HL-60 (cell line): ENCODE results near the gene CTSS.

Source experiments
- DNase-seq, 2 experiments: peaks; one replicate each; pipeline ENCODE4 v3.0.0-alpha.2; 2010 to 2020; ENCODE audit warnings: low read depth in 1 of 2, low spot score in 1 of 2
- H3K27ac ChIP-seq: fragments of 250-450 bp; sonication (Bioruptor Pico); replicated peaks from 2 replicates; pipeline ENCODE4 v1.5.1; 2020; ENCODE audit warnings: mild to moderate bottlenecking, moderate library complexity
- H3K27me3 ChIP-seq: fragments of 250-450 bp; sonication (Bioruptor Pico); 2 replicates; pipeline ENCODE4 v1.5.1; 2021; ENCODE audit warnings: mild to moderate bottlenecking, moderate library complexity; ENCODE audit not compliant: insufficient read depth, poor library complexity, severe bottlenecking
- H3K4me3 ChIP-seq: replicated peaks from 2 replicates; pipeline ENCODE4 v1.5.1; 2011; ENCODE audit warnings: mild to moderate bottlenecking, control low read depth, low read length; ENCODE audit not compliant: insufficient read depth
- GABPA ChIP-seq: IDR thresholded peaks from 2 replicates; pipeline ENCODE4 v1.6.1; 2012; ENCODE audit warnings: low read depth
- POLR2AphosphoS5 ChIP-seq: IDR thresholded peaks from 2 replicates; pipeline ENCODE4 v1.6.1; 2012; ENCODE audit warnings: low read depth
- SPI1 ChIP-seq: IDR thresholded peaks from 2 replicates; pipeline ENCODE4 v1.6.1; 2012; ENCODE audit warnings: low read depth, mild to moderate bottlenecking, borderline replicate concordance
- TF ChIP-seq, protein P1 (sequence below): IDR thresholded peaks from 2 replicates; pipeline ENCODE4 v1.6.1; 2012; ENCODE audit warnings: low read depth; ENCODE audit not compliant: insufficient replicate concordance
- TF ChIP-seq, protein P2 (sequence below): IDR thresholded peaks from one replicate; pipeline ENCODE4 v1.5.1; 2011; ENCODE audit warnings: low read length, control low read depth, inconsistent platforms; ENCODE audit not compliant: insufficient read depth

CTSS gene

DNA sequence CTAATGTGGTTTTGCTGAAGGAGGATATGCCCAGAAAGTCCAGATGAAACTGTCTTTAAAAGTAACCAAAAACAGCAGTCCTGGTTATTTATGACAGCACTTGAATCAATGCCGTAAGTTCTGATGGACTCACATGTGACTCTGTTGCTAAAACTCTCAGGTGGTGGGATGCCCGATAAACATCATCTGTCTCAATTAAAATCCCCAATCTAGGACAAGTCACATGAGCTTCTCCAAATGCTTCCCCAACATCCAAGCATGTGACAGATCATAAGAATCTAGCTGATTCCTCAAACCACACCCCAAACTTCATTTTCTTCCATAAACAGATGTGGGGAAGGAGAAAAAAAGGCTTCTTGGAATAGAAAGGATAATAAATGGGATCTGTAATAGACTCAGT is 43.3 kb upstream of the CTSS start:
- H3K27me3 ChIP-seq: no peaks in the 10 kb centered on the region
- TF ChIP-seq SPI1 (no peak), GABPA (no peak), POLR2AphosphoS5 (no peak)
- TF ChIP-seq, protein P1, sequence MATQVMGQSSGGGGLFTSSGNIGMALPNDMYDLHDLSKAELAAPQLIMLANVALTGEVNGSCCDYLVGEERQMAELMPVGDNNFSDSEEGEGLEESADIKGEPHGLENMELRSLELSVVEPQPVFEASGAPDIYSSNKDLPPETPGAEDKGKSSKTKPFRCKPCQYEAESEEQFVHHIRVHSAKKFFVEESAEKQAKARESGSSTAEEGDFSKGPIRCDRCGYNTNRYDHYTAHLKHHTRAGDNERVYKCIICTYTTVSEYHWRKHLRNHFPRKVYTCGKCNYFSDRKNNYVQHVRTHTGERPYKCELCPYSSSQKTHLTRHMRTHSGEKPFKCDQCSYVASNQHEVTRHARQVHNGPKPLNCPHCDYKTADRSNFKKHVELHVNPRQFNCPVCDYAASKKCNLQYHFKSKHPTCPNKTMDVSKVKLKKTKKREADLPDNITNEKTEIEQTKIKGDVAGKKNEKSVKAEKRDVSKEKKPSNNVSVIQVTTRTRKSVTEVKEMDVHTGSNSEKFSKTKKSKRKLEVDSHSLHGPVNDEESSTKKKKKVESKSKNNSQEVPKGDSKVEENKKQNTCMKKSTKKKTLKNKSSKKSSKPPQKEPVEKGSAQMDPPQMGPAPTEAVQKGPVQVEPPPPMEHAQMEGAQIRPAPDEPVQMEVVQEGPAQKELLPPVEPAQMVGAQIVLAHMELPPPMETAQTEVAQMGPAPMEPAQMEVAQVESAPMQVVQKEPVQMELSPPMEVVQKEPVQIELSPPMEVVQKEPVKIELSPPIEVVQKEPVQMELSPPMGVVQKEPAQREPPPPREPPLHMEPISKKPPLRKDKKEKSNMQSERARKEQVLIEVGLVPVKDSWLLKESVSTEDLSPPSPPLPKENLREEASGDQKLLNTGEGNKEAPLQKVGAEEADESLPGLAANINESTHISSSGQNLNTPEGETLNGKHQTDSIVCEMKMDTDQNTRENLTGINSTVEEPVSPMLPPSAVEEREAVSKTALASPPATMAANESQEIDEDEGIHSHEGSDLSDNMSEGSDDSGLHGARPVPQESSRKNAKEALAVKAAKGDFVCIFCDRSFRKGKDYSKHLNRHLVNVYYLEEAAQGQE: no peak
- TF ChIP-seq, protein P2, sequence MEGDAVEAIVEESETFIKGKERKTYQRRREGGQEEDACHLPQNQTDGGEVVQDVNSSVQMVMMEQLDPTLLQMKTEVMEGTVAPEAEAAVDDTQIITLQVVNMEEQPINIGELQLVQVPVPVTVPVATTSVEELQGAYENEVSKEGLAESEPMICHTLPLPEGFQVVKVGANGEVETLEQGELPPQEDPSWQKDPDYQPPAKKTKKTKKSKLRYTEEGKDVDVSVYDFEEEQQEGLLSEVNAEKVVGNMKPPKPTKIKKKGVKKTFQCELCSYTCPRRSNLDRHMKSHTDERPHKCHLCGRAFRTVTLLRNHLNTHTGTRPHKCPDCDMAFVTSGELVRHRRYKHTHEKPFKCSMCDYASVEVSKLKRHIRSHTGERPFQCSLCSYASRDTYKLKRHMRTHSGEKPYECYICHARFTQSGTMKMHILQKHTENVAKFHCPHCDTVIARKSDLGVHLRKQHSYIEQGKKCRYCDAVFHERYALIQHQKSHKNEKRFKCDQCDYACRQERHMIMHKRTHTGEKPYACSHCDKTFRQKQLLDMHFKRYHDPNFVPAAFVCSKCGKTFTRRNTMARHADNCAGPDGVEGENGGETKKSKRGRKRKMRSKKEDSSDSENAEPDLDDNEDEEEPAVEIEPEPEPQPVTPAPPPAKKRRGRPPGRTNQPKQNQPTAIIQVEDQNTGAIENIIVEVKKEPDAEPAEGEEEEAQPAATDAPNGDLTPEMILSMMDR: no peak
- no peak overlapping the region for H3K27ac ChIP-seq
- H3K4me3 ChIP-seq: no peak overlapping the region
- DNase-seq: no peak

DNA sequence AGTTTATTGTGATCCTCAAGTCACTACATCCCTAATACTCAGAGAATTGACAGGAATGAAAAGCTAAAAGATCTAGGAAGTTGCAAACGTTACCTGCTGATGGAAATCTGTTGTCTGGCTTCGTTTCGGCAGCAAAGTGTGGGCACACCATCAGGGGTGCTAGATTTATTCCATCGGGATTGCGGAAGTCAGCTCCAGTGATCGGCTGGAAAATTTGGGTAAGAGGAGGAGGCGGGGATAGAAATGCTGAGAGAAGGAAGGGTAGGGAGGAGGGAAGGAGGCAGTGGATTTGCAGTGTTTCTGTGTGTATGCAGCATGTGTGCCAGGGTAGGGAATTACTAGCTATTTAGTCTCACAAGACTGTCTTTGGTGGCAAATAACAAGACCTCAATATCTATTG is 42.5 kb upstream of the CTSS start, which contains the start of gene CTSK:
TSS of gene CTSK (minus strand) at position 140 of the 400 bp plus-strand sequence. CDS start 1,455 bp downstream, outside the sequence.
- Histone ChIP-seq H3K27ac (peak within 1 kb of the TSS; percentile 36), H3K4me3 (no peak within 1 kb of the TSS), H3K27me3 (no peaks in the 10 kb centered on the region)
- DNase-seq: no peak
- TF ChIP-seq, protein P1: no peak
- TF ChIP-seq POLR2AphosphoS5: no peak

DNA sequence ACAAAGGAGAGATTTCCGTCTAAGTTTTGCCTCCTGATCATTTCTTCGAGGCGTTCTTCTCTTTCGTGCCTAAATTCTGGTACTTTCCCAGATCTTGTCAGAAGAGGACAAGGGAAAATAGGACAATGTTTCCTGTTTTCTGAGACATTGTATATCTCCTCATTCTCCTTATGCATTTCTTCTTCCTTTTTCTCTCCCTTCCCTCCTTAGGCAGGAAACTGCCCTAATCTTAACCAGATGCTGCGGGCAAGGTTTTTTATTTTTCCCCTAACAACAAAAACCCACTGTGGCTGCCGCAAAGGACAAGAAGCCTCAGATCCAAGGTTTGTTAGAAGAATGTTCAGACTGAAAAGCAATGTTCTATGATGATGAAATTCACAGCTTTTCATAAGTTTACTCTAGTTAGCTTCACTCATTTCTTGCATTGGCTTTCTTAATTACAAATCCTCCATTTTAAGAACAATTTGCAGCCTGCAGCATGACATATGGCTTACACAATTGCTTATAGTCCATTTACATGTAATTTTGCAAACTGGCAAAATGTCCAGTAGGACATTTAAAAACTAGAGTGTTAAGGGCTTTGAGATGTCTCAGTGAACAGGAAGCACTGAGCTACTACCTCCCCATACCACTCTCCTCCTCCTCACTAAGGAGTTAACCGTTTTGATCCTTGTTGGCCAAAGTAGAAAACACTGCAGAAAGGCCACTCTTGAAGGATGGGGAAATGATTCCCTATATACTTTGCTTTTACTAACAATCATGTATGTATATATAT is 41.9 kb upstream of the CTSS start:
- Histone ChIP-seq H3K4me3 (no peak overlapping the region), H3K27me3 (no peaks in the 10 kb centered on the region), H3K27ac (peak overlapping the region; percentile 36)
- TF ChIP-seq, protein P2: no peak
- no peak for TF ChIP-seq SPI1
- TF ChIP-seq, protein P1: no peak
- no peak for TF ChIP-seq POLR2AphosphoS5
- no peak for TF ChIP-seq GABPA
- peak in 1 of 2 experiments; percentile 18 for DNase-seq
